ENCODE measurements around the gene UBALD2.
"Not testable (repeated sequence)": the region's sequence is repeated elsewhere in the genome, so short reads cannot be mapped to it uniquely, and the experiment has no call there.

UBALD2 gene

GRCh38 chr17:76296889-76297288 lies 31.7 kb downstream of the UBALD2 start:
- Histone ChIP-seq H3K9me3 (ENCODE audit: low read length) (no peaks in the 10 kb centered on the region), H3K27me3 (ENCODE audit: control insufficient read depth in 1 of 2, insufficient read depth in 2 of 2, low read length in 2 of 2) (no peaks in the 10 kb centered on the region), H3K4me1 (ENCODE audit: insufficient read depth, low read length) (no peaks in the 10 kb centered on the region), H3K9ac (ENCODE audit: low read length) (no peak overlapping the region), H3K36me3 (ENCODE audit: insufficient read depth, low read length) (peaks cover 11% of the 10 kb centered on the region), H3K27ac (ENCODE audit: low read depth, low read length) (no peak overlapping the region), H3K4me3 (ENCODE audit: low read depth in 1 of 2, low read length in 2 of 2) (no peak overlapping the region)

DNA sequence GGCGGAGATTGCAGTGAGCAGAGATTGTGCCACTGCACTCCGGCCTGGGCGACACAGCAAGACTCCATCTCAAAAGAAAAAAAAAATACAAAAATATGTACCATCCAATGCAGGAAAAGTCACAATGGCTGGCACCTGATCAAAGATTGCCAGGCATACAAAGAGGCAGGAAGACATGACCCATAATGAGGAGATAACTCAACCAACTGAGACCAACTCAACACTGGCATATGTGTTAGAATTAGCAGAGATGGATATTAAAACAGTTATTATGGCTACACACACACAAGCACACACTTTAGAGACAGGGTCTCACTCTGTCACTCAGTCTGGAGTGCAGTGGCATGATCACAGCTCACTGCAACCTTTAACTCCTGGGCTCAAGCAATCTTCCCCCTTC lies 32.3 kb downstream of the UBALD2 start:
- peaks cover 9% of the 10 kb centered on the region for H3K36me3 ChIP-seq (ENCODE audit: insufficient read depth, low read length)
- no peaks in the 10 kb centered on the region for H3K9me3 ChIP-seq (ENCODE audit: low read length)
- H3K27me3 ChIP-seq (ENCODE audit: control insufficient read depth in 1 of 2, insufficient read depth in 2 of 2, low read length in 2 of 2) = no peaks in the 10 kb centered on the region
- no peak overlapping the region for H3K4me3 ChIP-seq (ENCODE audit: low read depth in 1 of 2, low read length in 2 of 2)
- H3K27ac ChIP-seq (ENCODE audit: low read depth, low read length) = no peak overlapping the region
- H3K4me1 ChIP-seq (ENCODE audit: insufficient read depth, low read length) = no peaks in the 10 kb centered on the region
- no peak overlapping the region for H3K9ac ChIP-seq (ENCODE audit: low read length)

DNA sequence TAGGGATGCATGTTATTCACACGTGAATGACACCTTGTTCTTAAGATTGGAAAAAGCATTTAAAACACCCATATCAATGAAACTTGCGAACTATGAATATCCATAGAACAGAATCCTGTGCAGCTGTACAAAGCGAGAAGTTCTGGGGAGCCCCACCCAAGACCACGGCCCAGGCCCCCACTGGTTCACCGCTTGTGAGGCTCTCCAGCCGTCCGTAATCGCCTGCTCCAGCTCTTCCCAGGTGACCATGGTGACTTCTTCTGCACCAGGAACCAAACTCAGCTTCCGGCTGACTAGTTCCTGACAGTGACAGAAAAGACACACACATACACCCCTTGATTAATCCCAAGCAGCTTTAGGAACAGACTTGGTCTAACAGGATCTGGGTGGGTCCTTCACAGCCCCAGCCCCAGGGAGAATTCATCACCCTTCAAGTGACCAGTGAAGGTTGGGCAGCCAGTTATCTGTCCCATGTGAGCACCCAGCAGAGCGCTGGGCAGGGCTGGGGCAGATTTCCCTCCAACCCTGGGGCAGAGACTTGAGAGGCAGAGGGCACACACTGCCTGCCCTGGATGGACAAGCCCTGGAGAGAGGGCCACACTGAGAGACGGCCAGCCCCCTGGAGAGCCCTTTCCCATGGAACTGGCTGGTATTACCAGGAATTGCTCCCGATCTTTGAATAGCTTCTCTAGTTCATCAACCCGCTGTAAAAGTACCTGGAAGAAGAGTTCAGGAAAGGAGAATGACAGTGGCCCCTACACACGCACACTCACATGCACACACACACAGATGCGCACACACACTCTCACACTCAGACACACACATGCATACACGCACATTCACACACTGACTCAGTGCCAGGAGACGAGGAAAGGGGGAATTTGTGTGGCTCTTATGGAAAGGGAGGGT lies 39.3 kb downstream of the UBALD2 start:
- no peaks in the 10 kb centered on the region for H3K9me3 ChIP-seq (ENCODE audit: low read length)
- no peak overlapping the region for H3K9ac ChIP-seq (ENCODE audit: low read length)
- no peak overlapping the region for H3K4me3 ChIP-seq (ENCODE audit: low read depth in 1 of 2, low read length in 2 of 2)
- no peak overlapping the region for H3K27ac ChIP-seq (ENCODE audit: low read depth, low read length)
- H3K4me1 ChIP-seq (ENCODE audit: insufficient read depth, low read length) = no peaks in the 10 kb centered on the region
- no peaks in the 10 kb centered on the region for H3K36me3 ChIP-seq (ENCODE audit: insufficient read depth, low read length)
- no peaks in the 10 kb centered on the region for H3K27me3 ChIP-seq (ENCODE audit: control insufficient read depth in 1 of 2, insufficient read depth in 2 of 2, low read length in 2 of 2)

- not testable (repeated sequence) for H3K27ac ChIP-seq (ENCODE audit: low read depth, low read length); H3K36me3 ChIP-seq (ENCODE audit: insufficient read depth, low read length); H3K9me3 ChIP-seq (ENCODE audit: low read length); H3K27me3 ChIP-seq (ENCODE audit: control insufficient read depth in 1 of 2, insufficient read depth in 2 of 2, low read length in 2 of 2); H3K4me3 ChIP-seq (ENCODE audit: low read depth in 1 of 2, low read length in 2 of 2); H3K9ac ChIP-seq (ENCODE audit: low read length); H3K4me1 ChIP-seq (ENCODE audit: insufficient read depth, low read length)
These were observed 39.9 kb downstream of the UBALD2 start for GRCh38 chr17:76305135-76305454.

DNA sequence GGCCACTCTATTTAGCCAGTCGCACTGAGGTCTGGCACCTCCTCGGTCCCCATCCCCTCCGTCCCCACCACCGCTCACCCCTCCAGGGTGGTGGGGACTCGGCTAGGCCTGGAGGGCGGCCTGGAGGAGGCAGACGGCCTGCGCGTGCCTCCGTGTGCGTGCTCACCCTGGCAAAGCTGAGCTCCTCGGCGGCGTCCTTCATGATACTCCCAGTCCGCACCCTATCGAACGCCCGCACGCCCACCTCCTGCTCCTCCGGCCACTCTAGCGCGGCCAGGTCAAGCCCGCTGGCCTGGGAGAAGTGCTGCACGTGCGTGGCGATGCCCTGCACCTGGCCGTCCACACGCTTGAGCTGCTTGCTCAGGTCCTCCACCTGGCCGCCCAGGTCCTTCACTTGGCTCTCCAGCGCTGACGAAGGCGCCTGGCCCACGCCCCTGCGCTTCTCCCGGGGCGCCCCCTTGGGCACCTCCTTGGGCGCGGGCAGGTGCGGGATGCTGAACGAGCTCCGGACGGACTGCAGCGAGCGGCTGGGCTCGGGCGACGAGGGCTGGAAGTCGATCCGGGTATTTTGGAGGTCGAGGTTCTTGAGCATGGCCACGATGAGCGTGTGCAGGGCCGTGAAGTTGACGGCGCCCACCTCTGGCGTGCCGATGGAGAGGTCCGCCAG lies 42.3 kb downstream of the UBALD2 start:
- Histone ChIP-seq H3K4me3 (ENCODE audit: low read depth in 1 of 2, low read length in 2 of 2) (no peak overlapping the region), H3K9ac (ENCODE audit: low read length) (no peak overlapping the region), H3K27ac (ENCODE audit: low read depth, low read length) (no peak overlapping the region), H3K27me3 (ENCODE audit: control insufficient read depth in 1 of 2, insufficient read depth in 2 of 2, low read length in 2 of 2) (no peaks in the 10 kb centered on the region), H3K4me1 (ENCODE audit: insufficient read depth, low read length) (no peaks in the 10 kb centered on the region), H3K9me3 (ENCODE audit: low read length) (no peaks in the 10 kb centered on the region), H3K36me3 (ENCODE audit: insufficient read depth, low read length) (peaks cover 13% of the 10 kb centered on the region)

DNA sequence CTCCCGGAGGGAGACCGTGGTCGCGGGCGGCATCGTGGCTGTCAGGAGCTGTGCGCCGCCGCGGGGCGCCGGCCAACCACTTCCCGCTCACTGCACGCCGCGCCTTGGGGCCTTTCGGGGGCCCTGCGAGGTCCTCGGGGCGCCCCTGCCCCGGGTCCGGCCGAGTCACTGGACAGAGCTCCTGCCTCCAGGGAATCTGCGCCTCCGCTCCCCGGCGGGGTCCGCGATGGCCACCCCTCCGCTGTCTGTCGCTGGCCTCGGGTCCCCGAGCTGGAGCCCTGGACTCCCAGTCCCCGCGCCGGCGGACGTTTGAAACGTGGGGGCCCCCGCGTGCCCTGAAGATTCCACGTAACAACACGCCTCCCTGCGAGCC lies 42.8 kb downstream of the UBALD2 start, which contains the start of gene QRICH2:
Gene QRICH2 (minus strand): TSS at position 311 of the 373 bp plus-strand sequence. CDS start 278 bp downstream, at position 33.
- peaks cover 18% of the 10 kb centered on the region for H3K36me3 ChIP-seq (ENCODE audit: insufficient read depth, low read length)
- H3K4me1 ChIP-seq (ENCODE audit: insufficient read depth, low read length) = no peaks in the 10 kb centered on the region
- no peak within 1 kb of the TSS for H3K9ac ChIP-seq (ENCODE audit: low read length)
- H3K9me3 ChIP-seq (ENCODE audit: low read length) = no peaks in the 10 kb centered on the region
- H3K27ac ChIP-seq (ENCODE audit: low read depth, low read length) = no peak within 1 kb of the TSS
- H3K4me3 ChIP-seq (ENCODE audit: low read depth in 1 of 2, low read length in 2 of 2) = no peak within 1 kb of the TSS
- no peaks in the 10 kb centered on the region for H3K27me3 ChIP-seq (ENCODE audit: control insufficient read depth in 1 of 2, insufficient read depth in 2 of 2, low read length in 2 of 2)

DNA sequence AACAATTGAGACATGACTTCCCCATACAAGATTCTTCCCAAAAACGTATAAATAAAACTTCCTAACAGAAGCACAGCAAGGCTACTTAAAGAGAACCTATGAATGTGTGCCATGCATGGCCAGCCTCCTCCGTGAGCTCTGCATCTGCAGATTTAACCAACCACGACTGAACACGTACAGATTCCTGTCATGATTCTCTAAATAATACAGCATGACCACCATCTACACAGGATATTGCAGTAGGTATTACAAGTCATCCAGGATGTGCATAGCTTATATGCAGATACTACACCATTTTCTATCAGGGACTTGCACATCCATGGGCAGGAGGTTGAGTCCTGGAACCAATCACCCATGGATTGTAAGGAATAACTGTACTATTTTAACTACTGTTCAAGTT lies 44.3 kb downstream of the UBALD2 start:
- no peaks in the 10 kb centered on the region for H3K4me1 ChIP-seq (ENCODE audit: insufficient read depth, low read length)
- no peak overlapping the region for H3K9ac ChIP-seq (ENCODE audit: low read length)
- H3K36me3 ChIP-seq (ENCODE audit: insufficient read depth, low read length) = peaks cover 27% of the 10 kb centered on the region
- no peaks in the 10 kb centered on the region for H3K27me3 ChIP-seq (ENCODE audit: control insufficient read depth in 1 of 2, insufficient read depth in 2 of 2, low read length in 2 of 2)
- no peak overlapping the region for H3K27ac ChIP-seq (ENCODE audit: low read depth, low read length)
- H3K9me3 ChIP-seq (ENCODE audit: low read length) = no peaks in the 10 kb centered on the region
- H3K4me3 ChIP-seq (ENCODE audit: low read depth in 1 of 2, low read length in 2 of 2) = no peak overlapping the region

DNA sequence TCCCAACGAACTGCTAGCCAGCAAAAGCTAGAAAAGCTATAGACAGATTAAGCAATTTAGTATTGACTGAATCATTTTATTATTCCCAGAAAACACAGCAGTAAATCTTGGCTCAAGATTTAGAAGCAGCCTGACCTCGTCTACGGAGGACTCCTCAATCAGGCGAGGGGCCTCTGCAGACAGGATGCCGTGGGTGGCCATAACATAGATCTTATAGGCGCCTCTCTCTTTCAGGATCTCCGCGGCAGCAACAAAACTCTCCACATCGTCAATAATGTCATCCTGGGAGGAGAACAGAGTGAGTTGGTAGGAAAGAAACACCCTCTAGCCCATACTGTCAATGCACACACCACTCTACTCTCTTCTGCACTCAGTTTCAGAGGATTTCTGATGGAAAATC lies 47.6 kb downstream of the UBALD2 start:
- H3K36me3 ChIP-seq (ENCODE audit: insufficient read depth, low read length) = peaks cover 27% of the 10 kb centered on the region
- no peaks in the 10 kb centered on the region for H3K9me3 ChIP-seq (ENCODE audit: low read length)
- no peaks in the 10 kb centered on the region for H3K27me3 ChIP-seq (ENCODE audit: control insufficient read depth in 1 of 2, insufficient read depth in 2 of 2, low read length in 2 of 2)

GRCh38 chr17:76314392-76315227 lies 49.5 kb downstream of the UBALD2 start:
- no peaks in the 10 kb centered on the region for H3K27me3 ChIP-seq (ENCODE audit: control insufficient read depth in 1 of 2, insufficient read depth in 2 of 2, low read length in 2 of 2)
- H3K9ac ChIP-seq (ENCODE audit: low read length) = no peak overlapping the region
- H3K4me3 ChIP-seq (ENCODE audit: low read depth in 1 of 2, low read length in 2 of 2) = no peak overlapping the region
- H3K27ac ChIP-seq (ENCODE audit: low read depth, low read length) = no peak overlapping the region
- peaks cover 31% of the 10 kb centered on the region for H3K36me3 ChIP-seq (ENCODE audit: insufficient read depth, low read length)
- H3K9me3 ChIP-seq (ENCODE audit: low read length) = no peaks in the 10 kb centered on the region
- H3K4me1 ChIP-seq (ENCODE audit: insufficient read depth, low read length) = no peaks in the 10 kb centered on the region

More for the DNA sequence above, 47.6 kb downstream of the UBALD2 start:
- H3K27ac ChIP-seq (ENCODE audit: low read depth, low read length) = no peak overlapping the region
- H3K9ac ChIP-seq (ENCODE audit: low read length) = no peak overlapping the region
- no peaks in the 10 kb centered on the region for H3K4me1 ChIP-seq (ENCODE audit: insufficient read depth, low read length)
- no peak overlapping the region for H3K4me3 ChIP-seq (ENCODE audit: low read depth in 1 of 2, low read length in 2 of 2)

GRCh38 chr17:76317535-76317934 lies 52.4 kb downstream of the UBALD2 start:
- H3K36me3 ChIP-seq (ENCODE audit: insufficient read depth, low read length) = peaks cover 24% of the 10 kb centered on the region
- no peak overlapping the region for H3K9ac ChIP-seq (ENCODE audit: low read length)
- no peaks in the 10 kb centered on the region for H3K27me3 ChIP-seq (ENCODE audit: control insufficient read depth in 1 of 2, insufficient read depth in 2 of 2, low read length in 2 of 2)
- no peaks in the 10 kb centered on the region for H3K4me1 ChIP-seq (ENCODE audit: insufficient read depth, low read length)
- H3K4me3 ChIP-seq (ENCODE audit: low read depth in 1 of 2, low read length in 2 of 2) = no peak overlapping the region
- no peaks in the 10 kb centered on the region for H3K9me3 ChIP-seq (ENCODE audit: low read length)
- H3K27ac ChIP-seq (ENCODE audit: low read depth, low read length) = no peak overlapping the region

DNA sequence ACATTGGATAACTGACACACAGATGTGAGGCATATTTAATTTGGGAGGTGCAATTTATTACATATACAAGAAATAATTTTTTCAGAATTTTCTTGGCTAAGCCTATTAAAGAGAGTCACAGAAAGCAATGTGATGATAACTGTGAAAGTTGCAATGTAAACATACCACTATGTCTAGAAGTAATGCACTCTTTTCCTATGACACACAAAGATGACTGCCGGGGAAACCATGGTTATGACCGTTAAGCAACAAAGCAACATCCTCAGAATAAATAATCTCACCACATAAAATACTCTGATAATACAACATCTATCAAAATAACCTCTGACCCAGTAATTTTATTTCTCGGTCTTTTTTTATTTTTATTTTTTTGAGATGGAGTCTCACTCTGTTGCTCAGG lies 53.4 kb downstream of the UBALD2 start:
- Histone ChIP-seq H3K9ac (ENCODE audit: low read length) (no peak overlapping the region), H3K27me3 (ENCODE audit: control insufficient read depth in 1 of 2, insufficient read depth in 2 of 2, low read length in 2 of 2) (no peaks in the 10 kb centered on the region), H3K9me3 (ENCODE audit: low read length) (no peaks in the 10 kb centered on the region), H3K36me3 (ENCODE audit: insufficient read depth, low read length) (peaks cover 22% of the 10 kb centered on the region), H3K27ac (ENCODE audit: low read depth, low read length) (no peak overlapping the region), H3K4me3 (ENCODE audit: low read depth in 1 of 2, low read length in 2 of 2) (no peak overlapping the region), H3K4me1 (ENCODE audit: insufficient read depth, low read length) (no peaks in the 10 kb centered on the region)

All from muscle layer of colon (tissue), 2 donors.